Peyer's patch (tissue), 4 donors: ENCODE results near the gene LCMT2.

Experiments used
- CTCF ChIP-seq, 6 experiments: fragments of 450-650 bp in 4 of 6; fragments of 200-600 bp in 2 of 6; sonication (generic) in 1 of 6; IDR thresholded peaks; one replicate each; pipeline ENCODE4 v1.5.1; 2017 to 2019; ENCODE audit warnings: antibody characterized with exemption in 6 of 6, mild to moderate bottlenecking in 3 of 6, moderate library complexity in 1 of 6
- POLR2A ChIP-seq, 2 donors: fragments of 450-650 bp; IDR thresholded peaks; one replicate each; pipeline ENCODE4 v1.5.1; 2017; ENCODE audit warnings: antibody characterized with exemption in 2 of 2, mild to moderate bottlenecking in 2 of 2, moderate library complexity in 2 of 2

GRCh38 chr15:43330780-43331087 lies 361 bp upstream of the LCMT2 start:
- TF ChIP-seq POLR2A (IDR thresholded peaks at IDR 0.05) = no peak
- TF ChIP-seq CTCF (IDR thresholded peaks at IDR 0.05) = no peak
